HG02884 (cell line): ENCODE data around the gene FRY.

Experiments used
- ATAC-seq: cut with Tn5 transposase; IDR thresholded peaks from one replicate; pipeline ENCODE4 v1.9.1; 2021; ENCODE audit warnings: mild to moderate bottlenecking, moderate library complexity; ENCODE audit not compliant: unreplicated experiment

The FRY gene

DNA sequence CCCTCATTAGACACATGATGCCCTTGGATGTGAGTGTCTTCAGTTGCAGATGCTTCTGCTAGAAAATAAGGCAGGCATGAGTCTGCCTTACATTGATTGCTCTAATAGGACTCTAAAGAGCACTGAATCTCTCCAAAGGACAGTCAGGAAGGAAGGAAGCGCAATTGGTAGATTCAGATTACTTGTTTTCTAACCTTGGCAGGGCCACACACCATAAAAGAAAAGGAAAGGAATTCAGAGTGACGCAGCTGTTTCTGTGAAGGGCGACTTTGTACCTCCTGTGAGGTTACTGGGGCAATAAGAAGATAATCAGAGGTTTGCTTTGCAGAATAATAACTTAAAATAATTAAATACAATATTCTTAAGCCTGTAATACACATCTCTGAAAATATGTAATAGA, 48.0 kb downstream of the FRY start:
- no peak for ATAC-seq

DNA sequence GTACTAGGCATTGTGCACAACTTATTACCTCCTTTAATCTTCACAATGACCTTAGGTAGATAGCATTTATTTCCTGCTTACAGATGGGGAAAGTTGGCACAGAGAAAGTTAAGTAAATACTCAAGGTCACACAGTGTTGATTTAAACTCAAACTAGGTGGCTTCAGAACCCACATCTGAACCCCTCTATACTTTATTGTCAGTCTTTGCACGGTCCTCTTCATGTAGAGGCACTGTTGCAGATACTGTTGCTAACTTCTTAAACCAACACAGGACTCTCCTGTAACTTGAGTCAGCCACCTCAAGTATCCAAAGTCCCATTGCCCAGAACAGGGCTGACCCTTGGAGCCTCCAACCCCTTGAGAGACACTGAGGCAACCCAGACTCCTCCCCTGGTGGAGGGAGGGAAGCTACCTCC, 48.8 kb downstream of the FRY start:
- no peak for ATAC-seq

DNA sequence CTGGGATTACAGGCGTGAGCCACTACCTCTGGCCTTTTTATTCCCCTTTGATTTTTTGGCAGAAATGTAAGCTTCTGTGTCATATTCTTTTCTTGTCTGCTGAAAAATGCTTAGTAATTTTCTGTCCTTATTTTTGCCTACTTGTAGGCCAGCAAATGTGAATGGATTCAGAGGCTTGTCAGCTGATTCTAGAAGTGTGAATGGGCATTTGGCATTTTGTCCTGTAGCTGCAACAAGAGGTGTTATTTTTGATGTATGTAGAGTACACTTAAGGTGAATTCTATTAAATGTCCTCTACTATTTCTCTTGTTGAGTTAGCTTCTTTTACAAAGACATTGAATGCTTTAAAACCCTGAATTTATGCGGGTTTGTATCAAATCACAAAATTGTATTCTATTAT, 50.0 kb downstream of the FRY start:
- no peak for ATAC-seq

DNA sequence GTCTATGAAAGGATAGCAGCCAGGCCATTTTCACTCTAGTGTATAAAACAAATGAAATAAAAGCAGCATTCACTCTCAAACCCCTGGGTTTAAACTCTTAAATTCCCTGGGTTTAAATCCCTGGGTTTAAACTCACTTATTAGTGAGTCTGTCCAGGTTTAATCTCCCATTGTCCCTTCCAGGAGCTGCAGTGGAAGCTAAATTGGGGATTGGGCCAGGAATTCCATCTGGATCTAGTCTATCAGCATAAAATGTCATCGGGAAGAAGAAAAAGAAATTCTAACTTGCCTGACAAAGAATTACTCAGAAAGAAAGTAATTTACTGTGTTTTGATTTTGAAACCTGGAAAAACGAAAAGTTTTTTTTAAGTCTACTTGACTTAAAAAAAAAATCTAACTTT, 54.8 kb downstream of the FRY start:
- no peak for ATAC-seq

DNA sequence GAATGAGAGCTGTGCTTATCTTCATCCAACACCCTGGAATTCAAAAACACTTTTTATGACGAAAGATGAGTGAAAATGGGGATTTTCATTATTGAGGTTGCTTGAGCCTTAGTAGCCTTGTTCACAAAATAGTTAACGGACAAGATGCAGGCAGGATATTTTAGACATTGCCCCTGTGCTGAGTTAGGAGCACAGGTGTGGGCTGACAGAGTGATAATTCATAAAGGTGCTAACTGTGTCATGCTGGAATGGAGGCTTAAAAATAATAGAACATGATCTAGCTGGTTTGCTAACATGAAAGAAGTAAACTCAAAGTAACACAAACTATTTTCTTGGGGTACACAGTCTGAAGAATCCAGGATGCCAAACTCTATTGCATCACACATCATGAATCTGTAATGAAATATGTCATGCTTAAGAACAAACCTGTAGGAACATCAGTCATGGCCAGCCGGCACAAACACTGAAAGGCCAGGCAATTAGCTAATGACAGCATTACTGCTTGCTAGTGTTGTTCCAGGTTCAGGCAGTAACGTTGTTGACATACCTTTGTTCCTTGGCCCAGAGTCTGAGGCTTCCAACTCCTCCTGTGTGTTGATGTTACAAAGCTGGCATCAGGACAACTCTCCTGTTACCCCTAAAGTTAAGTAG, 55.3 kb downstream of the FRY start:
- no peak for ATAC-seq

DNA sequence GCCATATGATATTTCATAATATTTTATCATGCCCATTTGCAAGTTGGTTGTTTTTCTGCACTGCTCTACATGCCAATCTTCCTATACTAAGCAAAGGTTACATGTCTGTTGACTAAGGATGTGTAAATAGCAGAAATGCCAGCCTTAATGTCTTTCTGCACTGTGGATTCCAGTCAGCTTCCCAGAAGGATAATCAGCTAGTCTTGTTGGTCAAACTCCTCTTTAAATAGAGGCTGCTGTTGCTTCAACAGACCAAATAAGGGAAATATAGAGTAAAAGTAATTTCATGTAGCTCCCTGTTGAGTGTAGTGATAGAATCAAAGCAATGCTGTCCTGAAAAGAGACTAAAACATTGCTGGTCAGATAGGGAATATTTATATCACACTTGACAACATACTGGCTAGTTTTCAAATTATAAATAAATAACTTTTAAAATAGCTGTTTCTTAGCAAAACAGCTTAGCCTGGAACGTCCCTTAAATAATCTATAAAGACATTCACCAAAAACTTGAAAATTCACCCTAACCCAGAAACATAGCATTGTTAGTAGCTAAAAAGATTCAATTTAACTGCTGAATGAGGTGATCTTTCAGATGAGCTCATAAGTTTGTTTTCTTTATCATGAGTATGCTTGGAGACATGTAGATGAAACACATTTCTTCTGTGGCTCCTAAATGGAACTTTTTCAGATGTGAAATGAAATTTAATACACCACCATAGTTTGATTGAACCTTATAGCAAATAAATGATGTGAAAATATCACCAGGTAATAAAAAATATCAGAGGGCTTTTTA, 56.6 kb downstream of the FRY start:
- no peak for ATAC-seq

DNA sequence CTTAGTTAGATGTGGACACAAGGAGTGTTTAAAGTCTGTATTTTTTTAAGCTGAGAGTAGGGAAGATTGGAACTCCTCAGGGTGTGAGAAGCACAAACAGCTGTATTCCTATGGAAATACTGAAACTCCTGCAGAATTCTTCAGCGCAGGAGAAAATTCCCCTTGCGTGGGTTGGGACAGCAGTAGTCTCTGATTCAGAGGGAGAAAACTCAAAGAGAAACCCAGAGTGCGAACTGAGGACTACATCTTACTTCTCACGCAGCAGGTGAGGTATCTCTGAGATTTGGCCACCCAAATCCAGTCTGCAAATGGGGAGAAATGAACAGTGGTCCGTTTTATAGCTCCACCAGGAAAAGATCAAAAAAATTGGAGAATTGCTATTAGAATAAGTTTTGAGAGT, 60.9 kb downstream of the FRY start:
- ATAC-seq: no peak

DNA sequence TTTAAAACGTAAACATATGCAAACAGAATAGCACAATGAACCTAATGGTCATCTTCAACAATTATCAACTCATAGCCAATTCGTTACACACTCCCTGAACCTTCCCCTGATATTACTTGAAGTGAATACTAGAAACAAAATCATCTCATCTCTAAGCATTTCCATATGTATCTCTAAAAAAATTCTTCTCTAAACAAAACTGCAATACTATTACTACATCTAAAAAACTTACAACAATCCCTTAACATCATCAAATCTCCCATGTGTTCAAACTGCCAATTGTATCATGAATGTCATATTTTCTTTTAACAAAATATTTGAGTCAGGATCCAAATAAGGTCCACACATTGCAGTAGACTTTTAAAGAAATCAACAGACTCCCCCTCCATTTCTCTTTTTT, 61.4 kb downstream of the FRY start:
- ATAC-seq: no peak

DNA sequence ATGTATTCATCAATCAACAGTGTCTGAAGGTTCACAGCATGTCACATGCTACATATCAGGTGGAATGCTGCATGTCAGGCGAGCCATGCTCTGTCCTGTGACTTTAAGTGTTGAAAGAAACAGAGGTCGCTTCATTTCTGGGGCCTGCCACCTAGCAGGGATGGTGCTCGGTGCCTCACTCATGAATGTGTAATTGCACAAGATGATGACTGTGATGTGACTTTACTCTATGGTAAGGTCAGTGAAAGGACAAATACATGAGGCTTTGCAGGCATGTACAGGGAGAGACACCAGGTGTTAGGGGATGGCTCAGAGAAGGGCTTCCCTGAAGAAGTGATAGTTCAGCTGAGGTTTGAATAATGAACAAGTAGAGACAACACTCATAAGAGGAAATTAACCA, 66.7 kb downstream of the FRY start:
- ATAC-seq: no peak

DNA sequence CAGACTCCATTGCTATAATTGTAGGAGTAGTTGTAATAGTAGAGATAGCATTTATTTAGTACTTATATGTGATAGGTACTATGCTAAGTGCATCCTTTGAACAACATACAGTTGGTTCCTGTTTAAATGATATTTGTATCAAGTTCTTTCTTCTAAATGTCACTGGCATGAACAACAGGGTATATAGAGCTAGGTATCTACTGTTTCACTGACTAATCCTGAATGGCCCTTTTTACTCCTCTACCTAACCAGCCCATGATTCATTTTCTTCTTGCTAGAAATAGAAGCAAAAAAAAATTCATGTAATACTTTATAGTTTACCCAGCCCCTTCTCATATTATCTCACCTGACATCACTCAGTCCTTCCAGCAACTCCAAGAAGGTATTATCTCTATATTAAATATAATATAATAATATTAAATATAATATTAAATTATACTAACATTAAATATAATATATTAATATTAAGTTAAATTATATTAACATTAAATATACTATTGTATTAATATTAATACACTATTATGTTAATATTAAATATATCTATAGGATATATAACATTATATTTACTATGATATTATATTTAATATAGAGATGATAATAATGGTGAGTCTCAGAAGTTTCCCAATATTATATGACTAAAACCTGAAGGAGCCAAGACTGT, 74.2 kb downstream of the FRY start:
- no peak for ATAC-seq

DNA sequence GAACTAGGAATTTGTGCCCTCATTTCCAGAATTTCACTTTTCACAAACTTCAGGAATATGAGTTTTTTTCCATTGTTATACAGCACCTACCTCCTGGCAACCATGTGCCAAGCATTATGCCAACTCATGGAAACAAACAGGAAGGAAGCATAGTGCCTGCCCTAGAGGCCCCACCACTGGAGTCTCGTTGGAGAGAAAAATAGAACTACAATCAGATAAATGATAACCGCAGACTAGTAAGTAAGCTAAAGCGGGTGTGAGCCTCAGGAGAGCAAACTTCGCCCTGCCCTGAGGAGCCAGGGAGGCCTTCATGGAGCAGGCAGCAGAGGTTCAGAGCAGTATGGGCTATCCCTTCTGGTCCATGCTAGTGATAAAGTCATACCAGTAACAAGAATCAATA, 75.9 kb downstream of the FRY start:
- ATAC-seq: no peak

DNA sequence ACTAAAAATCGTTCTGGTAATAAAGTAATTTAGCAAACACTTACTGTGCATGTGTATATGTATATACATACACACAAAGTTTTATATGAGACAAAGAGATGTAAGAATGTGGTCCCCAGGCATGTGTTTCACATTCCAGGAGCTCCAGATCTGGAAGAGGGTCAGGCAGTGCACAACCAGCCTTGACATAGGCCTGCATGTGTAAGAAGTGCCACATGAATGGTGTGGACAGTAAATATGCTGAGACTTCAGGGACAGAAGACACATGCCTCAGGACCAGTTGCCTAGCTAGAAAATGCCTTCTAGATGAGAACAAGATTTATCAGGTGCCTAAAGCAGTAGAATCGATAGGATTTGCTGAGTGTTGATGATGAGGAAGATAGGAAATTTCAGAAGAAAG, 76.4 kb downstream of the FRY start:
- ATAC-seq: no peak

DNA sequence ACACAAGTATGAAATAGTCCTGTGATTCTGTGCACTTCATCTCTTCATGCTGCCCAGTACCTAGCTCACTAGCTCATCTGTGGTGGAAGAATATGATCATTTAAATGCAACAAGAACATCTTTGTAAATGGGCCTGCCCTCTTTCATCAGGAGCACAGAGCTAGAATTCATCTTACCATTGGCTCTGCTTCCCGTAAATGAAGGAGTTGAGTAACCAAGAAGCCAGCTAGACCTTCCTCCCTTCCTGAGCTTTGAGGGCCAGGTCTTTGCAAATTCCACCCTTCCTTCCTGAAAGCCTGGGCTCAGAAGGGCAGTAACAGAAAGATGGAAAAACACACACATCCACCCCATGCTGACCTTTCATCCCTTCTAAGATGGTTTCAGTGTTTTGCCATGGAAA, 82.0 kb downstream of the FRY start:
- no peak for ATAC-seq

DNA sequence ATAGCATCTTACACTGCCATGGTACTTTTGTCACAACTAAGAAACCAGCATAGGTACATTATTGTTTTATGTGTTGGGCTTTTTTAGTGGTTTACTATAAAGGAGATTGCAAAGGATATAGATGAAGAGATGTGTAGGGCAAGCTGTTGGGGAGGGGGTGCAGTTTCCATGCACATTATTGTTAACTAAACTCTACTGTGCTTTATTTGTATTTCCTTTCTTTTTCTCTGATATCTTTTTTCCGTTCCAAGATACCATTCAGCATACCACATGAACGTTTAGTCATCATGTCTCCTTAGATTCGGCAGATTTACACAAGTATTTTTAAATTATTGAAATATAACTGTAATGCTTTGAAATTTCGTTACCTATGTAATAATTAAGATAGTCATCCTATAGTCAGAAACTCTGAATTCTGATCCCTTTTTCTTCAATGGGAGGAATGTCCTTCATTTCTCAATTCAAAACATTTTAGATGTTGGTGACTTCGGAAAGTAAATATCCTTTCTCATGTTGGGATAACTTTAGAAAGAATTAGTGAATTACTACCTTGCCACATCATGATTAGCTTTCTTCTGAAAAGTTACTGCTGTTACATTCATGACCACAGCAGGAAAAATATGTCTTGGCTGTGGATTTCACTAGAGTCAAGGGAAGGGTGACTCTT, 82.8 kb downstream of the FRY start:
- ATAC-seq: no peak

DNA sequence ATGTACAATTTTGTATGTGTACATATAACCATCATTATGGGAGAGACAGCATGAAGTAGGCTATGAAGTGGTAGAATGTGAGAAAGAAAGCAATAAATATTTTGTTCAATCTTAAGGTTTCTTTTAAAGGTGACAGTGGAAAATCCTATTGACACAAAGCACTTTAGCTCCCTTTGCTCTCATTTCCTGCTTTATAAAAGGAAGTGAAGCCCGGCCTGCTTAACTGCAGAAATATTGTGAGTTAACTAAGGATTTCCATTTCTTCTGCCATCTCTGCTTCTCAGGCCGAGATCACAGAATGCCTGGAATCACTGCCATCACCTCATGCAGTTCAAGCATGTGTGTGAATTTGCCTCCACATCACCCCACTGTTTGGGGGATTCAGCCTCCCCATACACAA, 83.5 kb downstream of the FRY start:
- no peak for ATAC-seq

DNA sequence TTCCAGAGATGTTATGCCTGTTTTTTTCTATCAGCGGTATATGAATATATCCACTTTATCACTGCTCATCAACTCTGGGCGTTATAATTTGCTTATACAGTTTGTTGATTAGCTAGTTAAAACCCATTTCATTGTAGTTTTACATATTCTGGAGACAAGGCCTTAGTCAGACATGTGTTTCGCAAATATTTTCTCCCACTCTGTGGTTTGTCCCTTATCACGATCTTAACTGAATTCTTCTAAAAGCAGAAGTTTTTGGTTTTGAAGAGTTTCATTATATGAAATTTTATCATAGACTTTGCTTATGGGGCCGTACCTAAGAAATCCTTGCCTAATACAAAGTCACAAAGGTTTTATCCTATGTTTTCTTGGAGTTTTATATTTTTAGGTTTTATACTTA, 84.6 kb downstream of the FRY start:
- ATAC-seq: peak; percentile 71

DNA sequence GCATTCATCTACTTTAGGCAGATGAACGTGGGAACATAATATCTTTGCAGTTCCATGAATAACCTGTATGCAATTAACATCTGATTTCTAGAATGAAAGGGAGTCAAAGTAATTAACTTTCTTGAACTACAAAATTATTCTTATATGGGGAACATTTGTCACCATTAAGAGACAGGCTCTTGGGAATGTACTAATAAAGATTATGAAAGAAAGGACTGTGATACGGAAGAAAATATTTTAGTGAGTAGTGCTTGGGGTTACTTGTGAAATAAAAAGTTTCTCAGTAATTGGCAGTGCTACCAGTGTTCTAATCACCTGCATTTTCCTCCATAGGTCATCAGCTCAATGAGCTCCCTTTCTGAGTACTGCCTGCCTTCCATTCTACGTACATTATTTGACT, 85.4 kb downstream of the FRY start:
- no peak for ATAC-seq

DNA sequence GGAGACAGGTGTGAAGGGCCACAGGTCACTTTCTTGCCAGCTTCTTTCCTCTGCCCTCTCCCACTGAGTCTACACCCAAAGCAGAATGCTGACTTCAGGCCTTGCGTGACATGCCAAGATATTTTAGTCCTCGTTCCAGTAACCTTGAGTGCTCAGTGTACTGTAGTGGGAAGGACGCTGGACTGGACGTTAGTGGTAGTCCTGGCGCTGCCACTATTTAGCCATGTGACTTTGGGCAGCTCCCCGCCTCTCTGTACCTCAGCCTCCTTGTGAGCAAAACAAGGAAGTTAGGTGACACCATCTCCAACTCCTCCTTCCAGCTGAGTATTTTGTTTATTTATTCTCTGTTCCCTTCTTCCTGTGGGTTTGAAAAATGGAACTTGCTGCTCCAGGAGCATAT, 86.1 kb downstream of the FRY start:
- ATAC-seq: no peak

DNA sequence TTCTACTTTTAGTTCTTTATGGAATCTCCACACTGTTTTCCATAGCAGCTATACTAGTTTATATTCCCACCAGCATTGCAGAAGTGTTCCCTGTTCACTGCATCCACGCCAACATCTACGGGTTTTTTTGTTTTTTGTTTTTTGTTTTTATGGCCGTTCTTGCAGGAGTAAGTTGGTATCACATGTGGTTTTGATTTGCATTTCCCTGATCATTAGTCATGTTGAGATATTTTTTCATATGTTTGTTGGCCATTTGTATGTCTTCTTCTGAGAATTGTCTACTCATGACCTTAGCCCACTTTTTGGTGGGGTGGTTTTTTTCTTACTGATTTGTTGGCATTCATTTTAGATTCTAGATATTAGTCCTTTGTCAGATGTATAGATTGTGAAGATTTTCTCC, 89.7 kb downstream of the FRY start:
- no peak for ATAC-seq

DNA sequence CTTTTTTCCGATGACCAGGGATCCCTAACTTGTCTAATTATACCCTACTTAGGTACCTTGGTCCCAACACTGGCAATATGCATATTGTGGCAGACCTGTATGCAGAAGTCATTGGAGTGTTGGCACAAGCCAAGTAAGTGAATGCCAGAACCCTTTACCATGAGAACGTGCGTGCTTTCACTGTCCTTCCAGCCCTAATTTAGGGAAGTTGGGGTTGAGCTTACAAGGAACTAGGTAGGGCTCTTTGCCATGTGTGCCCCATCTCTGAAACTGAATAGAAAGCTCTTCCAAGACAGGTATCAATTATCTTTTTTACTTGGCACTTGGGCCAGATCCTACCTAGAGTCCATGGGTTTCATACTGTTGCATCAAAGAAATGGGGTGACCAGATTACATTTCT, 93.2 kb downstream of the FRY start:
- ATAC-seq: no peak

DNA sequence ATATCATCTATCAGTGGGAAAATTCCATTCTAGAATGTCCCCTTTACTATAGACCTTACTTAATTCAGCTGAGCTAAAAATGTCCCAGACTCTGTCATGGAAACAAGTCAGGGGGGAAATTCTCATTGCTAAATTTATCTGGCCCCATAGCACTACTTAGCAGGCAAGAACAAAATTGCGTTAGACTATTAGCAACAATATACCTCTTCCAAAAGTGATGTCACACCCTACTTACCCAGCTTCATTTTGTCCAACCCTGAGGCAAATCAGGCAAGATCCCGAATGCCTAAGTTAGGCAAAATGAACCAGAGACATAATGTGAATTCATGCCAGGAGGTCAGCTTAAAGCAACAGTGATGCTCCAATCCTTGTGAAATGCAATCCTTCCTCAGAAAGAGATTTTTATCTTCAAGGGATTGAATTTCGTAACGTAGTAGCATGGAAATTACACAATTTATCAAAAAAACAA, 93.7 kb downstream of the FRY start:
- ATAC-seq: no peak

DNA sequence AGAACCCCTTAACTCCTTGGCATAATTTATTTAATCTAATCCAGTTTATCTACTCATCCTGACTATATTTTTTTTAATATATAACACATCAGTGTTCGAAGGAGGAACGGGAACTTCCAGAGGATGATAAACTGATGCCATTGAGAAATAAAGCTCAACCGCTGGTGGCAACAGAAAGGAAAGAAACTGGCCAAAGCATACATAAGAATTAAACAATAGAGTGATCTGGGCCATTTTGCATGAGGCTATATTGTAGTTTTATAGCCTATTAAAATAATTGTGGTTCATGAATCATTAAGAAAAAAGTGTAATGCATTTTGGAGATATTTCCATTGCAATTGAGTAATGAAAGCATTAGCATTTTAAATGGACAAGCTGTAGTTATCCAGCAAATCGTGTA, 94.2 kb downstream of the FRY start:
- ATAC-seq: no peak
